HG02885 (cell line): ENCODE measurements around the gene PGM5.

Source experiments
- ATAC-seq: cut with Tn5 transposase; IDR thresholded peaks from one replicate; pipeline ENCODE4 v1.9.1; 2021; ENCODE audit warnings: mild to moderate bottlenecking; ENCODE audit not compliant: unreplicated experiment, poor library complexity

Gene PGM5

GRCh38 chr9:68560071-68560844 is 203.8 kb downstream of the PGM5 start:
- no peak for ATAC-seq

DNA sequence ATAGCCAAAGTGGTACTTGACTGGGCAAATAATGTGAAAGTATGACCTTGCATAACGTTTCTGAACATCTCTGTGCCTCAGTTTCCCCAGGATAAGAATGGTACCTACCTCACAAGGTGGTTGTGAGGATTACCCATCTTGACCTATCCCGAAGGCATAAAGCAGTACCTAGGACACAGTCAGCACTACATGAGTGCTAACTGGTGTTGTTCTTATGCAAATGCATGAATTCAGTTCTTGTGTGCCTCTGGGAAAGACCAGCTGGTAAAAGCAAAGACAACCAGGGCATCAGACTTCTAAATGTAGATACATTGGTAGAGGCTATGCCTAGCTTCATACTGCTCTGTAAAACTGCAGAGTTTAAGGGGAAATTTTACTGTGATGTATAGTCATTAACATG is 206.1 kb downstream of the PGM5 start:
- no peak for ATAC-seq

DNA sequence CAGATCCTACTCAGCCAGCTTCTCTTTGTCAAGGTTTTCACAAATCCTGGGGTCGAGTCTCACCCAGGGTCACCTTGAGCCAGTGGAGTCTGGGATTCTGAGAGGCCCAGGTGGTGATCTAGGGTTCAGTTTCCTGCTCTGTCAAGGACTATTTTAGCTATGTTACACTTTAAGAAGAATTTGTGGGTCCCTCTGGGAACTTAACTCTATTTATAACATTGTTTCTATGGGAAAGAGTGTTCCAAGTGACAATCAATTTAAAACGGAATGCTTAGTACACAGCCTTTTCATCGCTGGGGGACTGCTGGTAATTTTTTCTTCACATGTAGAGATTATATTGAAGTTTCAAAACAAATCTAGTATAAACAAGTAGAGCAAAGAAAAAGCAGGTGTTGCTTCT is 211.2 kb downstream of the PGM5 start:
- ATAC-seq, result no peak

GRCh38 chr9:68574150-68574549 is 217.7 kb downstream of the PGM5 start:
- no peak for ATAC-seq

DNA sequence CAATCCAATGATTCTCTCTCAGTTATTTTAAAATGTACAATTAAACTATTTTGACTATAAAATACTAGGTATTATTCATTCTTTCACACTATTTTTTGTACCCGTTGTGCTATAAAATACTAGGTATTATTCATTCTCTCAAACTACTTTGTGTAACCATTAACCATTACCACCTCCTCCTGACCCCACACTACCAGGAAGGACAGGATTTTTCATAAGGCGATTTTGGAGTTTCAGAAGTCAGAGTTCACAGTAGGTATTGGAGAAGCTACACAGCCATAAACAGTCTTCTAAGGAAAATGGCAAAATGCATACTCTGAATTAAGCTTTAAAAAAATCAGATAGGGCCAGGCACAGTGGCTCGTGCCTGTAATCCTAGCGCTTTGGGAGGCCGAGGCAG is 219.4 kb downstream of the PGM5 start:
- no peak for ATAC-seq

GRCh38 chr9:68577774-68578591 is 221.6 kb downstream of the PGM5 start:
- peak; percentile 80 for ATAC-seq
